ENCODE results near the gene CEACAM7. TPM values are rescaled to one million over a fixed set of nuclear protein-coding genes. Genes with fewer than 3 reads are reported as not detected.

Gene CEACAM7
- total and polyA plus RNA-seq, 7 donors, result 0.01 to 0.32 (median 0.15) TPM; not detected in 4

DNA sequence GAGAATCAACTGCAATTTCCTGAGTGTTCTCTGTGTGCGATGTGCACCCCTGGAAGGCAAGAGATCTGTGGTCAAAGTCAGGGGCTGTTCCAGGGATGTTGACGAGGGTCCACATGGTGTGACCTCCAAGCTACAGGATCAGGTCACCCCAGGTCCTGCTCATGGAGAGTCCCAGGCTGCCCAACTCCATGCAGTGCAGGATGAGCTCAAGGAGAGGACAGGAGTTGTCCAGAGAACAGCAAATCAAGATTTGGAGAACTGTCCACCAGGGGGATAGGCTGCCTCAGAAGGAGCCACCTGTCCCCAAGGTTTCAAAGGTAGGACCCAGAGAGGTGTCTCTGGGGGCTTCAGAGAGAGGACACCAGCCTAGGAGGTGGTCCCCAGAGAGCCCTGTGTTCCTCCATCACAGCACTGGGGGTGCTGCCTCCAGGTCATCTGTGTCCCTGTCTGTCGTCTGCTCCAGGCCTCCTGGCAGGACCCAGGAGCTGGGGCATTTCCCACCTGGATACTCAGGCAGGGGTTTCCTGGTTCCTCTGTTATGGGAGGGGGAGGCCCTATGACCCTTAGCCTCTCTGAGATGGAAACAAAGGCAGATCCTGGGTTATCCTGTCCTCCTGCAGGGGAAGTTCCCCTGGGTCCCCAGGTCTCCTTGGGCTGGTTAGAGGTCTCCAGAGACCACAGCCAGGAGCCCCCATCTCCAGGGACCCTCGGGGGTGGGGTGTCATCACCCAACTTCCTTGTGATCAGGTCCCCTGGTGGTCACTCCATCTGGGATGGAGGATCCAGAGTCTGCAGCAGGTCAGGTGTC is 2.1 kb upstream of the CEACAM7 start:
- no peak for ATAC-seq
- H3K4me3 ChIP-seq, result no peak overlapping the region
- H3K36me3 ChIP-seq (ENCODE audit: insufficient read depth in 1 of 2, low read depth in 1 of 2), result no peaks in the 10 kb centered on the region
- no peaks in the 10 kb centered on the region for H3K4me1 ChIP-seq
- peaks cover 0 to 4% (median 2%) of the 10 kb centered on the region in 3 donors for H3K27me3 ChIP-seq (ENCODE audit: insufficient read depth in 3 of 3, low read length in 2 of 3)
- no peaks in the 10 kb centered on the region for H3K9me3 ChIP-seq
- intact Hi-C loops (cut with DNase I), result no loop called here
- H3K27ac ChIP-seq, result no peak overlapping the region
- TF ChIP-seq, protein P1, sequence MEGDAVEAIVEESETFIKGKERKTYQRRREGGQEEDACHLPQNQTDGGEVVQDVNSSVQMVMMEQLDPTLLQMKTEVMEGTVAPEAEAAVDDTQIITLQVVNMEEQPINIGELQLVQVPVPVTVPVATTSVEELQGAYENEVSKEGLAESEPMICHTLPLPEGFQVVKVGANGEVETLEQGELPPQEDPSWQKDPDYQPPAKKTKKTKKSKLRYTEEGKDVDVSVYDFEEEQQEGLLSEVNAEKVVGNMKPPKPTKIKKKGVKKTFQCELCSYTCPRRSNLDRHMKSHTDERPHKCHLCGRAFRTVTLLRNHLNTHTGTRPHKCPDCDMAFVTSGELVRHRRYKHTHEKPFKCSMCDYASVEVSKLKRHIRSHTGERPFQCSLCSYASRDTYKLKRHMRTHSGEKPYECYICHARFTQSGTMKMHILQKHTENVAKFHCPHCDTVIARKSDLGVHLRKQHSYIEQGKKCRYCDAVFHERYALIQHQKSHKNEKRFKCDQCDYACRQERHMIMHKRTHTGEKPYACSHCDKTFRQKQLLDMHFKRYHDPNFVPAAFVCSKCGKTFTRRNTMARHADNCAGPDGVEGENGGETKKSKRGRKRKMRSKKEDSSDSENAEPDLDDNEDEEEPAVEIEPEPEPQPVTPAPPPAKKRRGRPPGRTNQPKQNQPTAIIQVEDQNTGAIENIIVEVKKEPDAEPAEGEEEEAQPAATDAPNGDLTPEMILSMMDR (IDR thresholded peaks at IDR 0.05), result no peak
- no peak for DNase-seq
- WGBS, 3 donors, result 57 to 66% (median 61%) methylated on average over 4 of the region's 4 CpGs

DNA sequence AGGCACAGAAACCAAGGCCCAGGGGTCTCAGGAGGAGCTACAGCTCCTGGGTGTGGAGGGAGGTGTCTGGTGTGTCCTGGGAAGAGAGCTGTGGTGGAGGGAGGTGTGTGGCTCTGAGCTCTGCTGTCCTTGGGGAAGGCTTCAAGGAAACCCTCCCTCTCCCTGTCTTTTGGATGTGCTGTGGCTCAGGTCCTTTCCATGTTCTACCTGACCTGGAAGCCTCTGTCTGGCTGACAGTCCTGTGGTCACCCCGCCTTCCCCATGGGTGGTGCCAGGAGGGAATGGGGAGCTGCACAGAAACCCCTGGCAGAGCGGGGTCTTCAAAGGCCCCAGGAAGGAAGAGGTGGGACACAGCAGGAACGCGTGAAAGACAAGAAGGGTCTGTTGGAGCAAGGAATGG is 617 bp upstream of the CEACAM7 start:
- TF ChIP-seq, protein P1 (IDR thresholded peaks at IDR 0.05), result no peak
- H3K9me3 ChIP-seq, result no peaks in the 10 kb centered on the region
- 65 to 70% (median 67%) methylated on average over 4 of the region's 4 CpGs for WGBS, 3 donors
- no peaks in the 10 kb centered on the region for H3K36me3 ChIP-seq (ENCODE audit: insufficient read depth in 1 of 2, low read depth in 1 of 2)
- no peak overlapping the region for H3K4me3 ChIP-seq
- ATAC-seq (no peak), DNase-seq (no peak)
- H3K27me3 ChIP-seq (ENCODE audit: insufficient read depth in 3 of 3, low read length in 2 of 3), result peaks cover 0 to 4% (median 2%) of the 10 kb centered on the region in 3 donors
- intact Hi-C loops (cut with DNase I), result no loop called here
- no peaks in the 10 kb centered on the region for H3K4me1 ChIP-seq
- H3K27ac ChIP-seq, result no peak overlapping the region

DNA sequence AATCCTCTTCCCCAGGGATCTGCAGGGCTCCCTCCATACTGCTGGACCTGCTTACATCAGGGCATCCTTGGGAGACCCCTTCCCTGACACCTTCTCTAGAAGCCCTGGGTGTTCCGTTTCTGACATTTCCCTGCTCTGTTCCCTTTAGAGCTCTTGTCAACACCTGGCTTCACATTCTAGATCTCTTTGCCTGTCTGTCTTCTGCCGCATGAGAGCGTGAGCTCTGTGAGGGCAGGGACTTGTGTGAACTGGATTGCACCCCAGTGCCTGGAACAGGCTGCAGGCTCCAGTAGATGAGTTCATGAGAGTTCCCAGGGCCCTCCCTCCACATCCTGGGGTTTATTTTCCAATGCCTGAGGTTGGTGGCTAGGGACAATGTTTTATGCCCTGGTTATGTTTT is 651 bp downstream of the CEACAM7 start:
- TF ChIP-seq, protein P1 (IDR thresholded peaks at IDR 0.05), result no peak
- DNase-seq, result no peak
- ATAC-seq, result no peak
- H3K9me3 ChIP-seq, result no peaks in the 10 kb centered on the region
- WGBS, 3 donors, result 77 to 85% (median 81%) methylated on average over 3 of the region's 3 CpGs
- no peaks in the 10 kb centered on the region for H3K4me1 ChIP-seq
- H3K27me3 ChIP-seq (ENCODE audit: insufficient read depth in 3 of 3, low read length in 2 of 3), result peaks cover 0 to 4% (median 2%) of the 10 kb centered on the region in 3 donors
- no peak overlapping the region for H3K4me3 ChIP-seq
- no peaks in the 10 kb centered on the region for H3K36me3 ChIP-seq (ENCODE audit: insufficient read depth in 1 of 2, low read depth in 1 of 2)
- H3K27ac ChIP-seq, result no peak overlapping the region
- intact Hi-C loops (cut with DNase I), result no loop called here

DNA sequence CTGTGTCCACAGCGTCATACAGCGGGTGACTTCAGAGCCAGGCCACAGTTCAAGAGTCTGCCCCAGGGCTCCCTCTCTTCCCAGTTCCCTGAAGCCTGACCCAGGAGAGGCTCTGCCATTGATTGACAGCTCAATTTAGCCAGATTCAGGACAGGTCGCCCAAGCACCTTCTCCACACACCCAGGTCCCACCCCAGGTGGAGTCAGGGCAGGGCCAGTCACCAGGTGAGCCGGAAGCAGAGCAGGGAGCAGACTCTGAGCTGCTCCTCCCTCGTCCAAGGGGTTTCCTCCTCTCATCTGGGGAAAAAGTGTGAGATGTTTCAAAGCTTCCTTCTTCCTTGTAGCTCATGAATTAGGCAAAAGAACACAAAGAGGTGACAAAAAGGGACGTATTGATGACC is 5.6 kb downstream of the CEACAM7 start:
- Histone ChIP-seq H3K36me3 (ENCODE audit: insufficient read depth in 1 of 2, low read depth in 1 of 2) (no peaks in the 10 kb centered on the region), H3K9me3 (no peaks in the 10 kb centered on the region), H3K4me1 (no peaks in the 10 kb centered on the region), H3K27me3 (ENCODE audit: insufficient read depth in 3 of 3, low read length in 2 of 3) (no peaks in the 10 kb centered on the region), H3K27ac (no peak overlapping the region), H3K4me3 (no peak overlapping the region)
- 38 to 53% (median 52%) methylated on average over 6 of the region's 6 CpGs for WGBS, 3 donors
- no peak for ATAC-seq
- no peak for DNase-seq
- TF ChIP-seq, protein P1 (IDR thresholded peaks at IDR 0.05), result no peak
- intact Hi-C loops (cut with DNase I), result no loop called here

Data from psoas muscle (tissue), 8 donors.